Epithelial cell of prostate (primary cell): ENCODE data around the gene KRT33B.
"Not testable (repeated sequence)": the region's sequence is repeated elsewhere in the genome, so short reads cannot be mapped to it uniquely, and the experiment has no call there.

Experiments used
- DNase-seq: peaks from one replicate; pipeline ENCODE4 v3.0.0-alpha.2; 2011; ENCODE audit warnings: low read depth, low spot score
- H3K27ac ChIP-seq: fragments of 450-650 bp; 2 replicates; pipeline ENCODE4 v1.5.1; 2017; ENCODE audit warnings: mild to moderate bottlenecking

Gene KRT33B

DNA sequence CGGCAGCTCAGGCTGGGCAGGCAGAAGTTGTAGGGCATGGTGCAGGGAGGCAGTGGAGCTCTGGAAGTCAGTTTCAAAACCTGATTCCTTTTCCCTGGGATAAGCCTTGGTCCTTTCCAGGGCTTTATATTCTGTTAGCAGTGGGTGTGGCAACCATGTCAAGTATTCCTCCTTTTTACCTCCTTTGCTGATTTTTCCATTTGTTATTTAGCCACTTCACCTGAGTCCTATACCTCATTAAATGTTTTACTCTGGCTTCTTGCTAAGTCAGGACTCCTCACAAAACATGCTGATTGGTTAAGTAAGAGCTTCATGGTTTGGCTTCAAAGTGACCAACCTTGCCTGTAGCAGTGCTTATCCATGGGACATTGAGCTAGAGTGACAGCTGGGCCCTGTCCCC, at the start of gene KRT33B:
Gene KRT33B, minus strand, starts transcription at position 101 of the 400 bp plus-strand sequence. Its CDS starts 63 bp downstream, at position 38.
- H3K27ac ChIP-seq: no peak within 1 kb of the TSS
- no peak for DNase-seq

- no peak for DNase-seq
- H3K27ac ChIP-seq: peak overlapping the region; percentile 84
Observed at GRCh38 chr17:41418116-41418860, 48.7 kb upstream of the KRT33B start.

DNA sequence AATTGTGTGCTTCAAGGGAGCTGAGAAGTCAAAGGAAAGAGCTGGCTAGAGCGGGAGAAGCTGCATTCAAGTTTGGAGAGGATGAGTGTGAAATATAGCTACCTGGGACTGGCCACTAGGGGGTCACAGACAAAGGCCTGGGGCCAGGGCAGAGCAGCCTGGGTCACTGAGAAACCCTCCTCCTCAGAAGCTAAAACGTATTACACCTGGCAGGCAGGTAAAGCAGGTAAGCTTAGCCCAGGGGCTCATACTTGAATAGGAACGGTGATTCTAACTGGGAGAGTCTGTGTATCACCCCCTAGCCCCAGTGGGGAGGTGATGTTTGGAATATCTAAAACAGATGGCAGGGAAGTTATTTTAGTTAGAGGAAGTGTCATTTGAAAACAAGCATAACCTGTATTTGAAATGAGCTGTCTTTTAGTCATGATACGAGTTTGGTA, 48.0 kb upstream of the KRT33B start:
- peak overlapping the region; percentile 84 for H3K27ac ChIP-seq
- no peak for DNase-seq

DNA sequence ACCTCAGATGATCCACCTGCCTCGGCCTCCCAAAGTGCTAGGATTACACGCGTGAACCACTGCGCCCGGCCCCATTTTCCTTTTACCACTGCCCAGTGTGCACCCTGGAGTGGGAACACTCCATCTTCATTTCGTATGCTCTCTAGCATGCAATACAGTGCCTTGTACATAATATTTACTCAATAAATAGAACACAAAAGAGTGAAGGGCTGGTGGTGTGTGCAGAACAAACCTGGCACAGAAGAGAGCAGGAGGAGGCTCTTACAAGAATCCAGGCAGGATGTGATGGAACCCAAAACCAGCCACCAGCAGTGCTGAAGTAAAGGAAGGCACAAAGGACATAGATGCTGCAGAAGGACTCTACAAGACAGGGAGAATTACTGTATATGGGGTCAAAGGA, 47.5 kb upstream of the KRT33B start:
- H3K27ac ChIP-seq: peak overlapping the region; percentile 84
- DNase-seq: no peak

GRCh38 chr17:41416479-41416878, 46.9 kb upstream of the KRT33B start:
- DNase-seq: no peak
- H3K27ac ChIP-seq: no peak overlapping the region

- H3K27ac ChIP-seq: no peak overlapping the region
Observed at GRCh38 chr17:41415833-41416335, 46.3 kb upstream of the KRT33B start.

DNA sequence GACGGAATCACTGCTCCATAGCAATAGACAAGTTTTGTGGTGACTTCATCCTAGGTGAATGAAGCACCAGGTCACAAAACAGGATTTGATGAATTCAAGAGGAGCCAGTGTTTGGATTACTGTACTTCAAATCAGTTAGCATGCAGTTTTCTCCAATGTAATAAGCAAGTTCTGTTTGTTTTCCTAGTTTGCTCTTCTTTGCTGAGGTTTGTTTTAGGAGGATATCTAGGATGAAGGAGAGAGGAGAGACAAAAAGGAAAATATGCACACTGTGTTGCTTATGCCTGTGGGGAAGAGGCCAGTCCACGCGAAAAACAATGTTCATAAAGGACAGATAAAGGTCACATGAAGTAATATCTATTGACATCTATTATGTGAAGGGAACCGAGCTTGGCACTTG, 45.8 kb upstream of the KRT33B start:
- no peak for DNase-seq
- H3K27ac ChIP-seq: no peak overlapping the region

More at GRCh38 chr17:41415833-41416335, 46.3 kb upstream of the KRT33B start:
- DNase-seq: no peak

- no peak for DNase-seq
Observed at GRCh38 chr17:41413982-41414381, 44.4 kb upstream of the KRT33B start.

DNA sequence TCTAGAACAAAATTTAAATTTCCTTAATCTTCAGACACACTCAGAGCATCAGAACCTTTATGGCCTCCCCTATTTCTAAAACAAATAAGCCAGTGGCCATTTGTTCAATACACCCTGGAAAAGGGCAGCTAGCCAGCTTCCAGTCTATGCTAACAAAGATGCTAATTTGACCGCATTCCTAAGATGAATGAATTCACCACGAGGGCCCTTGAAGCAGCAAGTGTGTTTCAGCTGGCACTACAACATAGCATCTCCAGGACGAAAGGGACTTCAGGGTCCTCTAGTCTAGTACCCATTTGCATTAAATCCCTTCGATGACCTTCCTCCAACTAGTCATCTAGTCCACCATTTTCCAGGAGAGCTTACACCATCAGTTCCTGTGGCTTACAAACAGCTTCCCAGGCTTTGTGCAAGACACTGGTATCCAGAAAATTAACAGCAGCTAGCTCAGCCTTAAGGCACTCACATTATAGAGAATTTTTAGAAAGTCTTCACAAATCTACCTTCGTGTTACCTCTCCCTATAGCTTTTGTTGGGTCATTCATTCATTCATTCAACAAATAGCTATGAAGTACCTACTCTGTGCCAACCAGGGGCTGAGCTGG, 43.8 kb upstream of the KRT33B start:
- no peak for DNase-seq
- no peak overlapping the region for H3K27ac ChIP-seq

More at GRCh38 chr17:41413982-41414381, 44.4 kb upstream of the KRT33B start:
- H3K27ac ChIP-seq: no peak overlapping the region

DNA sequence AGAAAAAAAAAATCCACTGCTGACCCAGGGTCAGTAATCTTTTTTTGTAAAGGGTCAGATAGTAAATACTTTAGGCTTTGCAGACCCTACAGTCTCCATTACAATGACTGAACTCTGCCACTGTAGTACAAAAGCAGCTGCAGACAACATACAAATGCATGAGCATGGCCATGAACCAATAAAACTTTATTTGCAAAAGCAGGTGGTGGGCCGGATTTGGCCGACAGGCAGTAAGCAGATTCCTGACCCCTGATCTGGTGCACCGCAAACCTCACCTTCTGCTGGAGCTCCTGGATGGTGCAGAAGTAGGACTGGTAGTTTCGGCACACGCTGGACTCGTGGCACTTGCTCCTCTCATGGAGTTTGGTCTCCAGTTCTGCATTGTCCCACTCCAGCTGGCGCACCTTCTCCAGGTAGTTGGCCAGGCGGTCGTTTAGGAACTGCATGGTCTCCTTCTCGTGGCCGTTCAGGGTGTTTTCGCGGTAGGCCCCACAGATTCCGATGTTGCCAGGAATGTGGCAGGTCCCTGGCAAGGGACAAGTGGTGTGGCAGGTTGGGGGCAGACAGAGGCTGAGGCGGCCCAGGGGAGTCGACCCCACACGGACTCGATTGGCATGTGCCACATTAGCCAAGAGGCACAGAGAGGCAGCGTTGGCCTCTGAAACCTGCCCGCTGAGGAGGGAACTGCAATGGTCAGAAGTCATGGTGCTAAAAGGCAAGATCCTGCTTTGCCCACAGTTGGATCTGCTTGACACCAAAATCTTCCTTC, 41.6 kb upstream of the KRT33B start:
- no peak for DNase-seq
- H3K27ac ChIP-seq: no peak overlapping the region

- DNase-seq: no peak
- H3K27ac ChIP-seq: no peak overlapping the region
Observed at GRCh38 chr17:41407226-41407625, 37.6 kb upstream of the KRT33B start.

- H3K27ac ChIP-seq: no peak overlapping the region
- DNase-seq: no peak
Observed at GRCh38 chr17:41406205-41406604, 36.6 kb upstream of the KRT33B start.

DNA sequence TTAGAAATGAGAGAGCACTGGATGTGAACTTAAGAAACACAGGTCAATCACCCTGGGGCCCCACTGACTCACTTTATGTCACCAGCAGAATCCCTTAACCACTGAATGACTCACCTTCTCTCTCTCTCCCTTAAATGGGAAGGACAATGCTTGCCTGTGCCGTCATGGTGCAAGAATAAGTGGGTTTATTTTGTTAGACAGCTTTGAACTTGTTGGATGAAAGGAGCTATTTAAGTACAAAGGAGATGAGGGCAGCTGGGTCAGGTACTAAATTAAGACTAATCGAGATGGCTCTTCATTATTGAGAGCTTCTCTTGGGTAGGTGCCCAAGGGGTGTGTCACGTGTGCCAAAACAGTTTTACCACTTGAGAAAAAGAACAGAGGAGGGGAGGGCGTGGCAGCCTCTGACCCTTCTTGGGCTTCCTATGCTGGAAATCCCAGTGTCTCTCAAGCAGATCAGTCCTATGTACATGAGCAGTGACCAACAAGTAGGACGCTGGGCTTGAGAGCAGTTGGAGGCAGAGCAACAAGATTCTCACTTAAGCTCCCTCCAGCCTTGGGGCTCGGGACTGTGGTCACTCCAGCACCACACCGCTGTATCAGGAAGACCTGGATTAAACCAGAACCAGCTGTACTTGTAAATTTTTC, 34.5 kb upstream of the KRT33B start:
- DNase-seq: peak; percentile 98
- peak overlapping the region; percentile 89 for H3K27ac ChIP-seq

- no peak for DNase-seq
- peak overlapping the region; percentile 89 for H3K27ac ChIP-seq
Observed at GRCh38 chr17:41403404-41404023, 33.9 kb upstream of the KRT33B start.

GRCh38 chr17:41402161-41402560, 32.5 kb upstream of the KRT33B start:
- DNase-seq: no peak
- peak overlapping the region; percentile 89 for H3K27ac ChIP-seq

- no peak for DNase-seq
- no peak within 1 kb of the TSS for H3K27ac ChIP-seq
Observed at GRCh38 chr17:41396996-41397660, 27.5 kb upstream of the KRT33B start, which contains the start of gene KRT31. Gene KRT31, minus strand, starts transcription at chr17:41397608. Its CDS starts 69 bp downstream, at chr17:41397539.

DNA sequence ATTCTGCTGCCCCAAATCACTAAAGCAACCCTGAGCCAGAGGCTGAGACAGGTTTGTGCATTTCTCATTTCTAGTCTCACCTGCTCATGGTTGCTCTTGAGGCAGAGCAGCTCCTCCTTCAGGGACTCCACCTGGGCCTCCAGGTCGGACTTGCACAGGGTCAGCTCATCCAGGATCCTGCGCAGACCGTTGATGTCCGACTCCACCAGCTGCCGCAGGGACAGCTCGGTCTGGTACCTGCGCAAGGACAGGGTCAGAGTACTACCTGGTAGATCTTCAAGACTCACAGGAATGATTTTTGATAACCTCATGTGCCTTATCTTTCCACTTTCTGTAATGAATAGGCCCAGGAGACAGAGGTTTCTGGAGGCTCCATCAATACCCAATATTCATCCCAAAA, 26.7 kb upstream of the KRT33B start:
- H3K27ac ChIP-seq: no peak overlapping the region
- no peak for DNase-seq

GRCh38 chr17:41395611-41396010, 26.0 kb upstream of the KRT33B start:
- H3K27ac ChIP-seq: peak overlapping the region; percentile 92
- DNase-seq: no peak

DNA sequence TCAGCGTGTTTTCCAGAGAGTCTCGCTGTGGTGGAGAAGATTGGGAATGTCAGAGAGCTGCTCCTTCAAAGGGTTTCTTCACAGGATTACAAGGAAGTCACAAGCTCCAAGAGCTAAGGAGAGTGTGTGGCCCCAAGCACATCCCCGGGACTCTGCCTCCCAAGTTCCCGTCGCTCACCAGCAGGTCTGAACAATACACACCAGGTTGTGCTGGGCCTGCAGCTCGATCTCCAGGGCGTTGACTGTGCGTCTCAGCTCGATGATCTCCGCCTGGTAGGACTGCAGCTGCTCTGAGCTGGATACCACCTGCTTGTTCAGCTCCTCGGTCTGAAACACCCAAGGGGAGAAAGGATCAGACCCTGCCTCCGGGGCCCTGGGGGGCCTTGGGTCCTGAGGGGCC, 25.4 kb upstream of the KRT33B start:
- peak overlapping the region; percentile 92 for H3K27ac ChIP-seq
- DNase-seq: not testable (repeated sequence)
